Neuronal stem cell (in vitro differentiated cells): ENCODE measurements around the gene KAZN.

Experiments
- DNase-seq: peaks from one replicate; pipeline ENCODE4 v3.0.0-alpha.2; 2013; ENCODE audit warnings: low spot score
- H2AFZ ChIP-seq: one replicate; pipeline ENCODE4 v1.6.1; 2013; ENCODE audit warnings: mild to moderate bottlenecking, low read length, inconsistent platforms
- H2AK5ac ChIP-seq: 2 replicates; pipeline ENCODE4 v1.6.1; 2013; ENCODE audit warnings: low read depth, mild to moderate bottlenecking, inconsistent platforms, low read length, moderate library complexity, mixed read lengths
- H2BK120ac ChIP-seq: 2 replicates; pipeline ENCODE4 v1.6.1; 2013; ENCODE audit warnings: low read depth, mild to moderate bottlenecking, inconsistent platforms, low read length, moderate library complexity, mixed read lengths
- H2BK12ac ChIP-seq: one replicate; pipeline ENCODE4 v1.6.1; 2013; ENCODE audit warnings: low read length, inconsistent platforms
- H2BK15ac ChIP-seq: 2 replicates; pipeline ENCODE4 v1.6.1; 2013; ENCODE audit warnings: mild to moderate bottlenecking, low read length, inconsistent platforms, mixed read lengths
- H2BK5ac ChIP-seq: one replicate; pipeline ENCODE4 v1.6.1; 2013; ENCODE audit warnings: inconsistent platforms, mild to moderate bottlenecking, low read length, moderate library complexity
- H3K14ac ChIP-seq: one replicate; pipeline ENCODE4 v1.6.1; 2013; ENCODE audit warnings: low read length, inconsistent platforms
- H3K18ac ChIP-seq: 2 replicates; pipeline ENCODE4 v1.6.1; 2013; ENCODE audit warnings: low read length, inconsistent platforms
- H3K23ac ChIP-seq: 2 replicates; pipeline ENCODE4 v1.6.1; 2013; ENCODE audit warnings: low read depth, mild to moderate bottlenecking, mixed read lengths, low read length, inconsistent platforms; ENCODE audit not compliant: poor library complexity
- H3K27ac ChIP-seq: replicated peaks from 3 replicates; pipeline ENCODE4 v1.5.1; 2013; ENCODE audit warnings: low read length, inconsistent platforms
- H3K27me3 ChIP-seq, 3 experiments: 2 replicates each; pipeline ENCODE4 v1.6.1; 2013; ENCODE audit warnings: low read length in 3 of 3, mild to moderate bottlenecking in 2 of 3, inconsistent platforms in 1 of 3, low read depth in 1 of 3, mixed read lengths in 1 of 3, moderate library complexity in 1 of 3; ENCODE audit not compliant: control insufficient read depth in 3 of 3, insufficient read depth in 3 of 3
- H3K36me3 ChIP-seq, 2 donors: replicated peaks in 1 of 2; 2 replicates each; pipeline ENCODE4 v1.6.1; 2013; ENCODE audit warnings: low read length in 2 of 2; ENCODE audit not compliant: control insufficient read depth in 2 of 2, insufficient read depth in 2 of 2
- H3K4ac ChIP-seq: 2 replicates; pipeline ENCODE4 v1.6.1; 2013; ENCODE audit warnings: inconsistent platforms, mild to moderate bottlenecking, low read length, moderate library complexity
- H3K4me1 ChIP-seq, 2 donors: 1 replicate in 1 of 2; 2 replicates in 1 of 2; pipeline ENCODE4 v1.6.1; 2013; ENCODE audit warnings: low read length in 2 of 2, low read depth in 1 of 2; ENCODE audit not compliant: control insufficient read depth in 2 of 2, insufficient read depth in 1 of 2
- H3K4me2 ChIP-seq: one replicate; pipeline ENCODE4 v1.6.1; 2013; ENCODE audit warnings: mild to moderate bottlenecking, low read length, inconsistent platforms; ENCODE audit not compliant: insufficient read depth, poor library complexity, severe bottlenecking
- H3K4me3 ChIP-seq, 2 donors: 2 replicates each; pipeline ENCODE4 v1.5.1; 2013; ENCODE audit warnings: low read length in 2 of 2, mild to moderate bottlenecking in 2 of 2, inconsistent platforms in 1 of 2, moderate library complexity in 1 of 2
- H3K79me1 ChIP-seq: one replicate; pipeline ENCODE4 v1.6.1; 2013; ENCODE audit warnings: low read depth, mild to moderate bottlenecking, inconsistent platforms, low read length, moderate library complexity
- H3K9ac ChIP-seq: one replicate; pipeline ENCODE4 v1.6.1; 2013; ENCODE audit warnings: mild to moderate bottlenecking, low read depth, low read length, inconsistent platforms; ENCODE audit not compliant: poor library complexity
- H3K9me3 ChIP-seq, 2 donors: replicated peaks in 1 of 2; 2 replicates each; pipeline versions ENCODE3 to v1.6.1; 2013; ENCODE audit warnings: low read length in 2 of 2, mild to moderate bottlenecking in 2 of 2, inconsistent platforms in 1 of 2, low read depth in 1 of 2, mixed read lengths in 1 of 2, moderate library complexity in 1 of 2; ENCODE audit not compliant: control insufficient read depth in 2 of 2, insufficient read depth in 1 of 2
- H4K8ac ChIP-seq: one replicate; pipeline ENCODE4 v1.6.1; 2013; ENCODE audit warnings: low read depth, mild to moderate bottlenecking, inconsistent platforms, low read length, moderate library complexity
- H4K91ac ChIP-seq: one replicate; pipeline ENCODE4 v1.6.1; 2013; ENCODE audit warnings: low read length, low read depth, mild to moderate bottlenecking, inconsistent platforms; ENCODE audit not compliant: poor library complexity
- WGBS, 2 donors: extraction: QIAGEN DNeasy Blood & Tissue Kit; methylation state at CpG; one replicate each; pipeline ENCODE4 v1.1.7; 2013; ENCODE audit warnings: missing lambda C conversion rate in 2 of 2, mixed read lengths in 1 of 2; ENCODE audit not compliant: insufficient read length in 2 of 2, insufficient replicate concordance in 1 of 2; ENCODE audit errors: extremely low coverage in 2 of 2; 5-methylcytosine and 5-hydroxymethylcytosine counted together

KAZN gene

DNA sequence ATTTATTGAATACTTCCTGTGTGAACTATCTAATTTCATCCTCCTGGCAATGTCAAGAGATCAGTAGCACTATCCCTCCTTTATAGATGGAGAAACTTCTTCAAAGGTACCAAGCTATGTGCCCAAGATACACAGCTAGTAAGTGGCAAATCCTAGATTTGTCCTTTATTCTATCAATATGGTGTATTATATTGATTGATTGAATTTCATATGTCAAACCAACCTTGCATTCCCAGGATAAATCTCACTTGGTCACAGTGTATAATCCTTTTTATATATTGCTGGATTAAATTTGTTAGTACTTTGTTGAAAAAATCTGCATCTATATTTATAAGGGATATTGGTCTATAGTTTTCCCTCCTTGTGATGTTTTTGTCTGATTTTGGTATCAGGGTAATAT lies 506.3 kb downstream of the KAZN start:
- Histone ChIP-seq H4K91ac (no peak overlapping the region), H3K4me3 (no peak overlapping the region), H3K9me3 (peaks cover 0 to 8% of the 10 kb centered on the region in 2 donors), H2BK15ac (no peak overlapping the region), H3K18ac (no peak overlapping the region), H3K23ac (no peak overlapping the region), H2AK5ac (no peak overlapping the region), H3K36me3 (peaks cover 0 to 3% of the 10 kb centered on the region in 2 donors), H3K27ac (no peak overlapping the region), H3K14ac (no peak overlapping the region), H2BK120ac (no peak overlapping the region), H3K27me3 (peaks cover 0 to 3% (median 0%) of the 10 kb centered on the region in 3 experiments), H3K79me1 (no peaks in the 10 kb centered on the region), H3K4me2 (no peak overlapping the region), H3K9ac (no peak overlapping the region), H4K8ac (no peak overlapping the region), H2AFZ (no peak overlapping the region), H2BK5ac (no peak overlapping the region), H3K4ac (no peak overlapping the region), H2BK12ac (no peak overlapping the region), H3K4me1 (peaks cover 0 to 17% of the 10 kb centered on the region in 2 donors)
- DNase-seq: no peak

DNA sequence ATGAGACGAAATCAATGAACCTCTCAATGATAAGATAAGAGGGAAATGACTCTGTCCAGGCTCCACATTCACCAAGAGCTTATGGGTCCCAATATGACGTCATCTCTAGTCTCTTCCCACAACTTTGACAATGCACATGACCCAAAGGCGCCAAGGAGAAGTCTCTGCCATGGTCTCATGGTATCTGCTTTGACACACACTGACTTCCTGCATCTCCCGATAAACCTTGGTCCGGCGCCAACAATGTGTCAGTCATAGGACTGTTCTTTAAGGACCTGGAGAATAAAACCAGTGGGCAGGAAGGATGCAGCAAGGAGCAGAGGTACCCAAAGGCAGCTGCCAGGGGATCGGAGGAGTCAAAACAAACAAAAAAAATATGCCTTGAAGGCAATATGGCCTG lies 508.1 kb downstream of the KAZN start:
- no CpG with 5 or more reads among the region's 7 CpGs for whole genome bisulfite sequencing, 2 donors
- H3K4me1 ChIP-seq: peaks cover 0 to 12% of the 10 kb centered on the region in 2 donors
- H3K9ac ChIP-seq: no peak overlapping the region
- H3K79me1 ChIP-seq: no peaks in the 10 kb centered on the region
- H4K91ac ChIP-seq: no peak overlapping the region
- H3K27me3 ChIP-seq: no peaks in the 10 kb centered on the region
- DNase-seq: no peak
- no peak overlapping the region for H2BK15ac ChIP-seq
- no peak overlapping the region for H2BK12ac ChIP-seq
- no peak overlapping the region for H2AFZ ChIP-seq
- H3K18ac ChIP-seq: no peak overlapping the region
- H3K27ac ChIP-seq: no peak overlapping the region
- no peak overlapping the region for H4K8ac ChIP-seq
- no peak overlapping the region for H2AK5ac ChIP-seq
- H3K4me2 ChIP-seq: no peak overlapping the region
- H2BK5ac ChIP-seq: no peak overlapping the region
- H3K23ac ChIP-seq: no peak overlapping the region
- no peak overlapping the region for H3K4ac ChIP-seq
- peaks cover 0 to 3% of the 10 kb centered on the region in 2 donors for H3K36me3 ChIP-seq
- peaks cover 0 to 8% of the 10 kb centered on the region in 2 donors for H3K9me3 ChIP-seq
- no peak overlapping the region for H3K14ac ChIP-seq
- H3K4me3 ChIP-seq: no peak overlapping the region
- no peak overlapping the region for H2BK120ac ChIP-seq

DNA sequence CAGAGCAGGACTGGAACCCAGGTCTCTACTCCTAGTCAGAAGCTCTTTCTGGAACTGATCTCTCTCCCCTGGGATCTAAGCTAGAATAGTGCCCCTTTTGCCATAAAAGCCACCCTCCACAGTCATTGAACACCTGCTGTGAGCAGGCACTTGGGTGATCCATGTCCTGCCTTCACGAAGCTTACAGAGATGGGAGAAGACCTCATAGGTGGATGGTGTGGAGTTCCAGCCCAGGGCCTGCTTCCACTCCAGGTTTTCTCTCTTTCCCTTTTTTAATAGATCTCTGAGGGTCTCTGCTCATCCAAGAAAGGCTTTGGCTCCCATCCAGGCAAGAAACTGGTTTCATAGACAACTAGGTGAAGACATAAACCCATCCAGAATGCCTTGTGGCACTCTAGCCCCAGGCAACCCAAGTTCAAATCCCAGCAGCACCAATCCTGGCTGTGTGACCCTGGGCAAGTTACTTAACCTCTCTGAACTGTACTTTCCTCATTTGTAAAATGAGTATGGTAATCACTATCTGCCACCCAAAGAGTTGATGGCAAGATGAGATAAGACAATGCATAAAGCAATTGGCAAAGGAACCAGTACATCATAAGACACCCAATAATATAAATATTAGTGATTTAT lies 508.7 kb downstream of the KAZN start:
- Histone ChIP-seq H2BK12ac (no peak overlapping the region), H3K27ac (no peak overlapping the region), H3K4me3 (no peak overlapping the region), H3K36me3 (peaks cover 0 to 3% of the 10 kb centered on the region in 2 donors), H4K91ac (no peak overlapping the region), H2BK15ac (no peak overlapping the region), H3K14ac (no peak overlapping the region), H3K4me1 (peaks cover 4 to 16% of the 10 kb centered on the region in 2 donors), H2BK120ac (no peak overlapping the region), H3K9me3 (peaks cover 0 to 8% of the 10 kb centered on the region in 2 donors), H2AFZ (no peak overlapping the region), H3K27me3 (no peaks in the 10 kb centered on the region), H3K9ac (no peak overlapping the region), H3K18ac (no peak overlapping the region), H2BK5ac (no peak overlapping the region), H3K4ac (no peak overlapping the region), H4K8ac (no peak overlapping the region), H3K4me2 (no peak overlapping the region), H3K23ac (no peak overlapping the region), H3K79me1 (no peaks in the 10 kb centered on the region), H2AK5ac (no peak overlapping the region)
- no CpG with 5 or more reads among the region's 1 CpG for WGBS, 2 donors
- DNase-seq: no peak

DNA sequence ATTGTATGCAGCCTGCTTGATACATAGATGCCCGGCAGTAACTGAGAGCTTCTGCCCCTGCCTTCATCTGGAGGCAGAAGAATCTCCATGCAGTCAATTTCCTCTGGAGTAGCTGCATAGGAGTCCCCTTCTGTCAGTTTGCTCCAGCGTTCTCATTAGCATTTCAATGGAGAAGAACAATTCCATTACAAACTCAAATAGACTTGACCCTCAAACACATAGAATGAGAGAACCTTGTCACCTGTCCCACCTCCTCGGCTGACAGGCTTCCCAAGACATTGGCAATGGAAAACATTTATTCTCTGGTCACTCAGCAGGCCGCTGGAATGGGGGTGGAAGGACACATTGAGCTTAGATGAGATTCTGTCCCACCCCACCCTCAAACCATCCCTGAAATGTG lies 509.4 kb downstream of the KAZN start:
- no peak overlapping the region for H2AK5ac ChIP-seq
- H2BK120ac ChIP-seq: no peak overlapping the region
- peaks cover 0 to 3% of the 10 kb centered on the region in 2 donors for H3K36me3 ChIP-seq
- no peak overlapping the region for H3K18ac ChIP-seq
- H3K27me3 ChIP-seq: no peaks in the 10 kb centered on the region
- DNase-seq: no peak
- no peak overlapping the region for H4K8ac ChIP-seq
- no peak overlapping the region for H3K14ac ChIP-seq
- H2AFZ ChIP-seq: no peak overlapping the region
- H3K23ac ChIP-seq: no peak overlapping the region
- H2BK12ac ChIP-seq: no peak overlapping the region
- H2BK5ac ChIP-seq: no peak overlapping the region
- H3K79me1 ChIP-seq: no peaks in the 10 kb centered on the region
- no peak overlapping the region for H3K4me3 ChIP-seq
- H2BK15ac ChIP-seq: no peak overlapping the region
- peaks cover 0 to 8% of the 10 kb centered on the region in 2 donors for H3K9me3 ChIP-seq
- peaks cover 4 to 19% of the 10 kb centered on the region in 2 donors for H3K4me1 ChIP-seq
- no CpG with 5 or more reads among the region's 4 CpGs for WGBS, 2 donors
- no peak overlapping the region for H3K4me2 ChIP-seq
- H4K91ac ChIP-seq: no peak overlapping the region
- H3K4ac ChIP-seq: no peak overlapping the region
- H3K27ac ChIP-seq: no peak overlapping the region
- H3K9ac ChIP-seq: no peak overlapping the region
